Measurements from ENCODE around the gene ZNF48. TPM values are rescaled to one million over a fixed set of nuclear protein-coding genes. Genes with fewer than 3 reads are reported as not detected.
A peak's percentile ranks its signal among the peaks of the same experiment; 100 is the strongest.
"Not testable (repeated sequence)": the region's sequence is repeated elsewhere in the genome, so short reads cannot be mapped to it uniquely, and the experiment has no call there.

Gene ZNF48
- total RNA-seq, 1 donor from 2014 or later = 39.9 TPM

DNA sequence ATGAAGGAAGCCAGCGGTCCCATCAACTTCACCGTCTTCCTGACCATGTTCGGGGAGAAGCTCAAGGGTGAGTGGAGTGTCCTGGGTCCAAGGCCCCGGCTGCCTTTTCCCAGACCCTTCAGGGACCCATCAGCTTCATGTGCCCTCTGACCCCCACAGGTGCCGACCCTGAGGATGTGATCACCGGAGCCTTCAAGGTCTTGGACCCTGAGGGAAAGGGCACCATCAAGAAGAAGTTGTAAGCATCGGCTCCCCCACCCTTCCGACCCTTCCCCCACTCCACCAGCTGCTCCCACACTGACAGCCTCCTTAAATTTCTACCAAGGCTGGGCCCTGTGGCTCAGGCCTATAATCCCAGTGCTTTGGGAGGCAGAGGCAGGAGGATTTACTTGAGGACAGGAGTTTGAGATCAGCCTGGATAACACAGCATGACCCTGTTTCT lies 18.7 kb upstream of the ZNF48 start:
- FAIRE-seq (no peak), DNase-seq (ENCODE audit: low spot score in 2 of 2) (no peak)

DNA sequence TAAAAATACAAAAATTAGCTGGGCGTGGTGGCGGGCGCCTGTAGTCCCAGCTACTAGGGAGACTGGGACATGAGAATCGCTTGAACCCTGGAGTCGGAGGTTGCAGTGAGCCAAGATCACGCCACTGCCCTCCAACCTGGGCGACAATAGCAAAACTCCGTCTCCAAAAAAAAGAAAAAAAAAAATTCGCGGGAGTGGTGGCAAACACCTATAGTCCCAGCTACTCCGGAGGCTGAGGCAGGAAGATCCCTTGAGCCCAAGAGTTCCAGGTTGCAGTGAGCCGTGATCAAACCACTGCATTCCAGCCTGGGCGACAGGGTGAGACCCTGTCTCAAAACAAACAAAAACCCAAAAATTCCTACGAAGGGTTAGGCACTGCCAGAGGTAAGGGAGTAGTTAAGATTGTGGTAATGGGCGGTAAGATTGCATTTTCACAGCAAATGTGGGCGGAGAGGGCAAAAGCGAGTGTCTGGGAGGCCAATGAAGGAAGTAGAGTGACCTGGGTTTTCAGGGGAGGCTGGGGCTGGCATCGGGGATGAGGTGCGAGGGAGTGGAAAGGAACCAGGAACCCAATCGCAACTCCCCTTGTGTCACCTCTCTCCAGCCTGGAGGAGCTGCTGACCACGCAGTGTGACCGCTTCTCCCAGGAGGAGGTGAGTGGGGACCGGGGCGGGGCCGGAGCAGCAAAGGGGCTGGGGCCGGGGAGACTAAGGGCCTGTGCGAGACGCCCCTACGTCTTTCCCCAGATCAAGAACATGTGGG lies 18.0 kb upstream of the ZNF48 start:
- FAIRE-seq = no peak
- no peak for DNase-seq (ENCODE audit: low spot score in 2 of 2)

GRCh38 chr16:30377812-30378235 lies 17.4 kb upstream of the ZNF48 start:
- FAIRE-seq (no peak), DNase-seq (ENCODE audit: low spot score in 2 of 2) (peak; percentile 85 to 87)

DNA sequence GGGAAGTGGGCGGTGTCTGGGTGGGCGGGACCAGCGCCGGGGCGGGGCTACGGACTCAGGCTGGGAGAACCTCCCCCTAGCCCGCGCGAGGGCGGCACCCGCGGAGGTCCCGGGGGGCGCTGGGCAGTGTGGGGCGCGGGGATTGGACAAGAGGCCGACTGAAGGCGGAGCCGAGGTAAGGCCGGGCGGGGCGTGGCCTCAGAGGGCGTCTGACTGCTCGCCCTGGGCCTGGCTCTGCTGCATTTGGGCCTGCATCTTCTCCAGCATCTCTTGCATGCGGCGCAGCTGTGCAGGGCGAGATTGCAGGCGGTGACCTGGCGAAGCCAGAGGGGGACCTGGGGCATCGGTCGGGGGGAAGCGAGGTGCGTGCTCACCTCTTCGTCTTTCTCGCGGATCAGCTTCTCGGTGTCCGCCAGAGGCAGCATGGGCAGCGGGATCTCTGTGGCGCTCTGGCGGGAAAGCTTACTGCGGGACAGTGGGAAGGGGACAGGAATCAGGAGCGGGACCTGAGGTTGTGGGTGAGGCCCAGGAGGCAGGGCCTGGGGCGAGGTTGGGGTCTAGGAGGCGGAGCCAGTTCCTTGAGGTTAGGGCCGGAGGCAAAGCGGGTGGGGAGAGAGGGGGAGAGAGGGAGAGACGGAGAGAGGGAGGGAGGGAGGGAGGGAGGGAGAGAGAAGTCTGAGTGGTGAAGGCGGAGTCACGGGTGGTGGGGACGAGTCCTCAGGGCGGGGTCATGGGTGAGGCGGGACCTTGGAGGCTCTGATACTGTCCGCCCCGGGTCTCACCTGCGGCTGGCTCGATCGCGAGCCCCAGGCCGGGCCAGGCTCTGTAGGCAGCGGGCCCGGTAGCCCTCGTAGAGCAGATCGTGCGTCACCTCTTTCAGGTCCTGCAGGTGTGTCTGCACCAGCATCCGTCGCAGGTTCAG lies 16.7 kb upstream of the ZNF48 start:
- FAIRE-seq = no peak
- peak; percentile 96 to 99 for DNase-seq (ENCODE audit: low spot score in 2 of 2)

GRCh38 chr16:30379158-30379783 lies 15.9 kb upstream of the ZNF48 start:
- no peak for DNase-seq (ENCODE audit: low spot score in 2 of 2)
- FAIRE-seq = no peak

GRCh38 chr16:30380072-30380802 lies 15.0 kb upstream of the ZNF48 start:
- FAIRE-seq (no peak), DNase-seq (ENCODE audit: low spot score in 2 of 2) (no peak)

- DNase-seq (ENCODE audit: low spot score in 2 of 2) (no peak), FAIRE-seq (no peak)
These were observed 14.4 kb upstream of the ZNF48 start for GRCh38 chr16:30380803-30381208.

DNA sequence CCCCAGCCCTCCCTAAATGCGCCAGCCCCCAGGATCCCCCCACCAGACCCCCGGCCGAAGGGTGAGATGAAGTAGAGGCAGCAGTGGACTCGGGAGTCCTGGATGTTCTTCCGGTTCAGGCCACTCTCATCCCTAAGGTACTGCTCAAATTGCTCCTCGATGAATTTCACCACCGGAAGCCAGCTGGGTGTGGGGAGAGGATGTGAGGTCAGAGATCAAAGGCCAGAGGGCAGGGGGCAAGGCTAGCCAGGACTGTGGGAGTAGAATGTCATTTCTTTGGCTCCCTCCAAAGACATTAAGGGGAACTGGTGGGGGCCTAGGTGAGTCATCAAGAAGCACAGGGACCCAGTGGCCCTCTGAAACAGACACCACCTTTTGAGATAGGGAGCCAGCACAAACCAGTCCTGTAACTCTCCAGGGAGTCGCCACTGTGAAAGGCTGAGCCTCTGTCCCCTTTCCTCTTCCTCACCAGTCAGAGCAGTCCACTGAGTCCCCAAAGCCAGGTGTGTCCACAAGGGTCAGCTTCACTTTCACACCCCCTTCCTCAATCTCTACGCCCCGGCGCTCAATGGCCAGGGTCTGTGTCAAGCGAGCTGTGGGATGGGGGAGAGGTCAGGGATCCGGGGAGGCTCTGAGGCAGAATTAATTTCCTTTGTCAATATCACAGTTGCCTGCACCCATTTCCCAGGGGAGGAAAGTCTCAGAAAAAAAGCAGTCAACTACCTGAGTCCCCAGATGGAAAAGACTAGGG lies 13.8 kb upstream of the ZNF48 start:
- no peak for DNase-seq (ENCODE audit: low spot score in 2 of 2)
- no peak for FAIRE-seq

GRCh38 chr16:30382111-30382881 lies 12.9 kb upstream of the ZNF48 start, which contains the start of gene SEPTIN1:
TSS of gene SEPTIN1 (minus strand) at chr16:30382561. CDS start at chr16:30382542, 19 bp downstream.
- FAIRE-seq = no peak
- DNase-seq (ENCODE audit: low spot score in 2 of 2) = no peak

DNA sequence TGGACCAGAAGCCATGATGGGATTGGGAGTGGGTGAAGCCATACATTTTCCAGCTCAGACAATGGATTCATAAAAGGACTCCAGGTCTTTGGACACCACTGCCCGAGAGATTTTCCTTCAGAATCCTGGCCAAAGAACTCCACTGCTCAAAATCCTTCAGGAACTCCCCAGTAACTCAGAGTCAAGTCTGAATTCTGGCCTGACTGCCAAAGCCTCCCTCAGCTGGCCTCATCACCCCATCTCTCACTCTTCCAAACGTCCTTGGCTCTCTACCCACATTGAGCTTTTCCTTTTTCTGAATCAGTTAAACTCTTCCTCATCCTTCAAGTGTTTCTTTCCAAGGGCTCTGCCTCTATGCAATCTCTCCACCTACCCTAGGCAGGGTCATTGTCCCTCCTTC lies 11.7 kb upstream of the ZNF48 start:
- FAIRE-seq = no peak
- no peak for DNase-seq (ENCODE audit: low spot score in 2 of 2)

DNA sequence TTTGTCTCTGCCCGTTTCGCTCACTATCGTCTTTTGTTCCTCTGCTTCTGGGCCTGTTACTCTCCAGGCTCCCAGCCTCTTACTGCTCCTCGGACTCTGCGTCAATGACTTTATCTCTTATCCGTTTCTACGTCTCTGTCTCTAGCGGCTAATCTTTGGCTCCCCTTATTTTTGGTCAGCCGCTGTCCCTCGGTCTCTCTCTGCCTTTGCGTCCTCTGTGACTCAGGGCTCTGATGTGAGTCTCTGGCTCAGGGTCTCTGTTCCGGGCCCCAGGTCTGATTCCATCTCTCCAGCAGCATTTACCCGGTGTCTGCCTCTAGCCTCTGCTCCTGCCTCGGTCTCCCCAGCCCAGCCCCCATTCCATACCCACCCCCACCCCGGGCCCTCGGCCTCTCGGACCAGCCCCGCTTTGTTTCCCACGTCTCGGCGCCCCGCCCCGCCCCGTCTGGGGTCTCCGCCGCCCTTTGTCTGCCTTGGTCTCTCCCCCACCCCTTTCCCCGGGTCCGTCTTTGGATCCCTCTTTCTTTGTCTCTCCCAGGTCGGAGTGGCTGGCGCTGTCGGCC lies 547 bp upstream of the ZNF48 start:
- DNase-seq (ENCODE audit: low spot score in 2 of 2) (no peak), FAIRE-seq (no peak)

GRCh38 chr16:30395992-30396585 lies 869 bp downstream of the ZNF48 start:
- FAIRE-seq (no peak), DNase-seq (ENCODE audit: low spot score in 2 of 2) (no peak)

GRCh38 chr16:30396627-30397026 lies 1.4 kb downstream of the ZNF48 start:
- not testable (repeated sequence) for FAIRE-seq; DNase-seq (ENCODE audit: low spot score in 2 of 2)

- no peak for FAIRE-seq
- no peak for DNase-seq (ENCODE audit: low spot score in 2 of 2)
These were observed 1.8 kb downstream of the ZNF48 start for GRCh38 chr16:30397056-30397455.

DNA sequence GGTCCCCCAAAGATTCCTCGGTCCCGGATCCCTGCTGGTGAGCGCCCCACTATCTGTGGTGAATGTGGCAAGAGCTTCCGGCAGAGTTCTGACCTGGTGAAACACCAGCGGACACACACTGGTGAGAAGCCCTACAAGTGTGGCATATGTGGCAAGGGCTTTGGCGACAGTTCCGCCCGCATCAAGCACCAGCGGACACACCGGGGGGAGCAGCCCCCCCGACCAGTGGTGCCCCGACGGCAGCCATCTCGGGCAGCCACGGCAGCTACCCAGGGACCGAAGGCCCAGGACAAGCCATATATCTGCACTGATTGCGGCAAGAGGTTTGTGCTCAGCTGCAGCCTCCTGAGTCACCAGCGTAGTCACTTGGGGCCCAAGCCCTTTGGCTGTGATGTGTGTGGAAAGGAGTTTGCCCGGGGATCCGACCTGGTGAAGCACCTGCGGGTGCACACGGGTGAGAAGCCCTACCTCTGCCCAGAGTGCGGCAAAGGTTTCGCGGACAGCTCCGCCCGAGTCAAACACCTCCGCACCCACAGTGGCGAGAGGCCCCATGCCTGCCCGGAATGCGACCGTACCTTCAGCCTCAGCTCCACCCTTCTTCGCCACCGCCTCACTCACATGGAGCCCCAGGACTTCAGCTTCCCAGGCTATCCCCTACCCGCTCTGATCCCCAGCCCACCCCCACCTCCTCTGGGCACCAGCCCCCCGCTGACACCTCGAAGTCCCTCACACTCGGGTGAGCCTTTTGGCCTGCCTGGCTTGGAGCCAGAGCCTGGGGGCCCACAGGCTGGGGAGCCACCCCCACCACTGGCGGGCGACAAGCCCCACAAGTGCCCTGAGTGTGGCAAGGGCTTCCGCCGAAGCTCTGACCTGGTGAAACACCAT lies 2.8 kb downstream of the ZNF48 start:
- DNase-seq (ENCODE audit: low spot score in 2 of 2) (no peak), FAIRE-seq (no peak)

- FAIRE-seq (no peak), DNase-seq (ENCODE audit: low spot score in 2 of 2) (no peak)
These were observed 3.6 kb downstream of the ZNF48 start for GRCh38 chr16:30398661-30399434.
